DOHH2 (cell line): ENCODE data around the gene ABHD17C.

Source experiments
- H3F3A ChIP-seq: fragments of 200-600 bp; sonication (generic), shearing (Covaris generic); 2 replicates; pipeline ENCODE4 v1.6.0; 2016; ENCODE audit warnings: antibody characterized with exemption, mild to moderate bottlenecking; ENCODE audit not compliant: control insufficient read depth, insufficient read depth
- H3K27ac ChIP-seq: fragments of 200-600 bp; sonication (generic); 2 replicates; pipeline ENCODE4 v1.5.1; 2014; ENCODE audit warnings: low read depth, mild to moderate bottlenecking, low read length, moderate library complexity
- H3K27me3 ChIP-seq: fragments of 200-600 bp; sonication (generic); 2 replicates; pipeline ENCODE4 v1.6.1; 2014; ENCODE audit warnings: mild to moderate bottlenecking, low read length, mixed read lengths; ENCODE audit not compliant: control insufficient read depth
- H3K36me3 ChIP-seq: fragments of 200-600 bp; sonication (generic); 2 replicates; pipeline ENCODE4 v1.6.1; 2014; ENCODE audit warnings: mild to moderate bottlenecking, low read length, moderate library complexity, mixed read lengths; ENCODE audit not compliant: control insufficient read depth
- H3K4me1 ChIP-seq: fragments of 200-600 bp; sonication (generic); 2 replicates; pipeline ENCODE4 v1.6.1; 2014; ENCODE audit warnings: mild to moderate bottlenecking, low read length, mixed read lengths; ENCODE audit not compliant: control insufficient read depth
- H3K4me2 ChIP-seq: fragments of 200-600 bp; sonication (generic); 2 replicates; pipeline ENCODE4 v1.6.0; 2014; ENCODE audit warnings: mild to moderate bottlenecking, low read length, moderate library complexity
- H3K4me3 ChIP-seq: fragments of 200-600 bp; sonication (generic); 2 replicates; pipeline ENCODE4 v1.5.1; 2014; ENCODE audit warnings: mild to moderate bottlenecking, low read length, mixed read lengths
- H3K79me2 ChIP-seq: fragments of 200-600 bp; sonication (generic); 2 replicates; pipeline ENCODE4 v1.6.1; 2014; ENCODE audit warnings: mild to moderate bottlenecking, low read length, mixed read lengths; ENCODE audit not compliant: control insufficient read depth
- H3K9me2 ChIP-seq: fragments of 200-600 bp; sonication (generic); replicated peaks from 2 replicates; pipeline ENCODE4 v1.6.1; 2014; ENCODE audit warnings: mild to moderate bottlenecking, low read length, mixed read lengths; ENCODE audit not compliant: control insufficient read depth
- H3K9me3 ChIP-seq: fragments of 200-600 bp; sonication (generic); 2 replicates; pipeline ENCODE4 v1.6.1; 2014; ENCODE audit warnings: antibody characterized with exemption, low read length, mixed read lengths; ENCODE audit not compliant: control insufficient read depth, insufficient read depth
- H4K20me1 ChIP-seq: fragments of 200-600 bp; sonication (generic); 2 replicates; pipeline ENCODE4 v1.6.0; 2014; ENCODE audit warnings: low read depth, mild to moderate bottlenecking, antibody characterized with exemption, low read length, moderate library complexity; ENCODE audit not compliant: control insufficient read depth, insufficient read depth
- CTCF ChIP-seq: fragments of 200-600 bp; sonication (generic); IDR thresholded peaks from one replicate; pipeline ENCODE4 v1.5.1; 2014; ENCODE audit warnings: antibody characterized with exemption, mild to moderate bottlenecking, low read depth, low read length; ENCODE audit not compliant: poor library complexity, severe bottlenecking
- EZH2phosphoT487 ChIP-seq: fragments of 200-600 bp; sonication (generic); IDR thresholded peaks from 2 replicates; pipeline ENCODE4 v1.6.1; 2017; ENCODE audit warnings: borderline replicate concordance, mild to moderate bottlenecking, antibody characterized with exemption, low read length, moderate library complexity, mixed read lengths

The ABHD17C gene

GRCh38 chr15:80783260-80783659 is 88.2 kb downstream of the ABHD17C start:
- Histone ChIP-seq H3F3A (no peaks in the 10 kb centered on the region), H3K4me3 (no peak overlapping the region), H3K9me3 (no peaks in the 10 kb centered on the region), H4K20me1 (no peaks in the 10 kb centered on the region), H3K4me2 (no peak overlapping the region), H3K9me2 (no peaks in the 10 kb centered on the region), H3K36me3 (no peaks in the 10 kb centered on the region), H3K27me3 (peaks cover 28% of the 10 kb centered on the region), H3K4me1 (no peaks in the 10 kb centered on the region), H3K27ac (no peak overlapping the region), H3K79me2 (no peaks in the 10 kb centered on the region)
- TF ChIP-seq EZH2phosphoT487 (no peak), CTCF (no peak)

- H3F3A ChIP-seq = no peaks in the 10 kb centered on the region
- no peak overlapping the region for H3K27ac ChIP-seq
- no peaks in the 10 kb centered on the region for H3K79me2 ChIP-seq
- TF ChIP-seq EZH2phosphoT487 = no peak
- no peak for TF ChIP-seq CTCF
- no peaks in the 10 kb centered on the region for H4K20me1 ChIP-seq
- H3K27me3 ChIP-seq = peaks cover 25% of the 10 kb centered on the region
- H3K9me2 ChIP-seq = no peaks in the 10 kb centered on the region
- no peaks in the 10 kb centered on the region for H3K4me1 ChIP-seq
- no peak overlapping the region for H3K4me3 ChIP-seq
- H3K36me3 ChIP-seq = no peaks in the 10 kb centered on the region
- H3K9me3 ChIP-seq = no peaks in the 10 kb centered on the region
- H3K4me2 ChIP-seq = no peak overlapping the region
These were observed 90.2 kb downstream of the ABHD17C start for GRCh38 chr15:80785335-80785734.

DNA sequence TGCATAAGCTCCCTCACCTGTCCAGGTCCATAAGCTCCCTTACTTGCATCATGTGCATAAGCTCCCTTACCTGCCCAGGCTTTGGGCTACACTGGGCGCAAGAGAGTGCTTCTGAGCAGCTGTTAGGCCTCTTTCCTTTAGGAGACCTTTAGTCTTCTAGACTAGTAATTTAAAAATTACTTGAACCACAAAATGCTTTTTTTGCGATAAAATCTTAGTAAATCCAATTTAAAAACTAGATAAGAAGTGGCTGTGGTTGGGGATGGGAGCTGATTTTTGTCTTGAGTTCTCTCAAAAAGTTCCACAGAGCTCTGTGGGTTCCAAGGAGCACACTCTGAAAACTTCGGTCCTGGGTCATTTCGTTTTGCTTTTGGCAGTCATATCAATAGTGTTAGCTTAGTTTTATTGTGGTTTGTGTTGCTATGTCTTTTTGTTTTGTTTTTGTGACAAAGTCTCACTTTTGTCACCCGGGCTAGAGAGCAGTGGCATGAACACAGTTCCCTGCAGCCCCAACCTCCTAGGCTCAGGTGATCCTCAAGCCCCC is 90.8 kb downstream of the ABHD17C start:
- Histone ChIP-seq H3K4me3 (no peak overlapping the region), H4K20me1 (no peaks in the 10 kb centered on the region), H3K27me3 (peaks cover 25% of the 10 kb centered on the region), H3K9me2 (no peaks in the 10 kb centered on the region), H3K79me2 (no peaks in the 10 kb centered on the region), H3F3A (no peaks in the 10 kb centered on the region), H3K27ac (no peak overlapping the region), H3K4me2 (no peak overlapping the region), H3K9me3 (no peaks in the 10 kb centered on the region), H3K36me3 (no peaks in the 10 kb centered on the region), H3K4me1 (no peaks in the 10 kb centered on the region)
- no peak for TF ChIP-seq CTCF
- no peak for TF ChIP-seq EZH2phosphoT487

DNA sequence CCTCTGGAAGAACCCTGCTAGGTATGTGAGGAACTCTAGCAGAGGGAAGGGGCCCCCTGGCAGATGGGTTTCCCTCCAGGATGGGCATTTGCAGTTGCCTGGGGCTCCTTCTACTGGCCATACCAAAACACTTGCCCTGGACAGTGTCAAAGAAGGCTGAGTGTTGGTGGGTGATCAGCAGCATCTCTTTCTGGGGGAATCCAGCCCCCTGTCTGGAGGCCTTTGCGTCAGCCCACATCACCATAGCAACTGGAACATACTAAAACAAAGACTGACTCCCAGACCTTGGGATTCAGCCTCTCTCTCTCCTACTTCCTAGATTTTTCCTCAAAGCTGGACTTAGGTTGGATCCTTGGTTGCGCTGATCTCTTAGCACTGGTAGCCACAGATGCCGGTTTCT is 92.2 kb downstream of the ABHD17C start:
- no peak overlapping the region for H3K27ac ChIP-seq
- H3K36me3 ChIP-seq = no peaks in the 10 kb centered on the region
- no peaks in the 10 kb centered on the region for H3K9me3 ChIP-seq
- H3K27me3 ChIP-seq = peaks cover 26% of the 10 kb centered on the region
- H3K4me1 ChIP-seq = no peaks in the 10 kb centered on the region
- no peaks in the 10 kb centered on the region for H4K20me1 ChIP-seq
- H3K4me2 ChIP-seq = no peak overlapping the region
- no peak overlapping the region for H3K4me3 ChIP-seq
- no peaks in the 10 kb centered on the region for H3K79me2 ChIP-seq
- TF ChIP-seq EZH2phosphoT487 (no peak), CTCF (no peak)
- no peaks in the 10 kb centered on the region for H3K9me2 ChIP-seq
- H3F3A ChIP-seq = no peaks in the 10 kb centered on the region
